ENCODE data around the gene SLC25A46. TPM values are rescaled to one million over a fixed set of nuclear protein-coding genes. Genes with fewer than 3 reads are reported as not detected.

The SLC25A46 gene
- total and polyA plus RNA-seq, 2 experiments from 2014 or later = 14.1 to 33.1 TPM

DNA sequence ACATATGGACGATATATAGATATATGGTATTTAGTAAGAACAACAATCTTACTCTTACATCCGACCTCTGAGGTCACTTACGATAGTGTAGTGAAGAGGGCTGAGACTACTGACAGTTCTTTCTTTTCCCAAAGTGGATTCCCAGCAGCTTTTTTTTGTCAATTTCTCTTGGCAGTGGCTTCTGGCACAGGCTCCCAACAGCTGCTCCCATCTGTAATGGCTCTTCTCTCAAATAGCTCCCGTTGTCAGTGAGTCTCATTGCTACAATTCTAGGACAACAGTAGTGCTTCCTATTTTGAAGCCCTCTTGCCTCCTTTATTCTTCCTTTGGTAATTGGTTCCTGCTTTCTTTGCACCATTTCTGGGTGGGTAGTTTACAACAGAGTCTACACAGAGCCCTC lies 68.4 kb downstream of the SLC25A46 start:
- Histone ChIP-seq H3K4me3 (no peak overlapping the region), H3K27me3 (ENCODE audit: insufficient read depth) (no peaks in the 10 kb centered on the region)

More for the DNA sequence above, 68.4 kb downstream of the SLC25A46 start:
- Mint-ChIP-seq H3K36me3 (ENCODE audit: low read depth) (no peaks in the 10 kb centered on the region), H3K27me3 (ENCODE audit: insufficient read depth, low read depth, poor library complexity) (peaks cover 4% of the 10 kb centered on the region), H3K4me3 (no peak overlapping the region), H3K9me3 (peaks cover 6% of the 10 kb centered on the region; the same call in 2 of the 3 replicates), H3K27ac (no peak overlapping the region), H3K4me1 (no peaks in the 10 kb centered on the region)
- DNase-seq (ENCODE audit: low spot score) (no peak), ATAC-seq (no peak)
- Histone ChIP-seq H3K36me3 (ENCODE audit: insufficient read depth) (no peaks in the 10 kb centered on the region), H3K4me1 (ENCODE audit: insufficient read depth) (no peaks in the 10 kb centered on the region), H3F3A (replicated peaks; ENCODE audit: low read depth) (no peaks in the 10 kb centered on the region), H2AFZ (no peak overlapping the region), H3K4me2 (no peak overlapping the region), H3K79me2 (replicated peaks; ENCODE audit: insufficient read depth) (no peaks in the 10 kb centered on the region), H4K20me1 (replicated peaks; ENCODE audit: insufficient read depth) (no peaks in the 10 kb centered on the region), H3K9me2 (ENCODE audit: insufficient read depth) (0 out of 2 replicates have a peak, but pooled peaks cover 5% of the 10 kb centered on the region), H3K27ac (ENCODE audit: low read depth) (no peak overlapping the region)
- TF ChIP-seq NANOG (IDR thresholded peaks at IDR 0.05; ENCODE audit: borderline replicate concordance) (no peak), JUNB (IDR thresholded peaks at IDR 0.05; ENCODE audit: unreplicated experiment) (no peak), ZNF331 (CRISPR knock-in tag; IDR thresholded peaks at IDR 0.05; ENCODE audit: low read depth) (no peak), CREB1 (CRISPR knock-in tag; IDR thresholded peaks at IDR 0.05; ENCODE audit: low read depth) (no peak), EZH2phosphoT487 (IDR thresholded peaks at IDR 0.05; ENCODE audit: unreplicated experiment) (no peak), EZH2 (IDR thresholded peaks at IDR 0.05; ENCODE audit: low read depth, unreplicated experiment) (no peak)
- TF ChIP-seq, protein P1, sequence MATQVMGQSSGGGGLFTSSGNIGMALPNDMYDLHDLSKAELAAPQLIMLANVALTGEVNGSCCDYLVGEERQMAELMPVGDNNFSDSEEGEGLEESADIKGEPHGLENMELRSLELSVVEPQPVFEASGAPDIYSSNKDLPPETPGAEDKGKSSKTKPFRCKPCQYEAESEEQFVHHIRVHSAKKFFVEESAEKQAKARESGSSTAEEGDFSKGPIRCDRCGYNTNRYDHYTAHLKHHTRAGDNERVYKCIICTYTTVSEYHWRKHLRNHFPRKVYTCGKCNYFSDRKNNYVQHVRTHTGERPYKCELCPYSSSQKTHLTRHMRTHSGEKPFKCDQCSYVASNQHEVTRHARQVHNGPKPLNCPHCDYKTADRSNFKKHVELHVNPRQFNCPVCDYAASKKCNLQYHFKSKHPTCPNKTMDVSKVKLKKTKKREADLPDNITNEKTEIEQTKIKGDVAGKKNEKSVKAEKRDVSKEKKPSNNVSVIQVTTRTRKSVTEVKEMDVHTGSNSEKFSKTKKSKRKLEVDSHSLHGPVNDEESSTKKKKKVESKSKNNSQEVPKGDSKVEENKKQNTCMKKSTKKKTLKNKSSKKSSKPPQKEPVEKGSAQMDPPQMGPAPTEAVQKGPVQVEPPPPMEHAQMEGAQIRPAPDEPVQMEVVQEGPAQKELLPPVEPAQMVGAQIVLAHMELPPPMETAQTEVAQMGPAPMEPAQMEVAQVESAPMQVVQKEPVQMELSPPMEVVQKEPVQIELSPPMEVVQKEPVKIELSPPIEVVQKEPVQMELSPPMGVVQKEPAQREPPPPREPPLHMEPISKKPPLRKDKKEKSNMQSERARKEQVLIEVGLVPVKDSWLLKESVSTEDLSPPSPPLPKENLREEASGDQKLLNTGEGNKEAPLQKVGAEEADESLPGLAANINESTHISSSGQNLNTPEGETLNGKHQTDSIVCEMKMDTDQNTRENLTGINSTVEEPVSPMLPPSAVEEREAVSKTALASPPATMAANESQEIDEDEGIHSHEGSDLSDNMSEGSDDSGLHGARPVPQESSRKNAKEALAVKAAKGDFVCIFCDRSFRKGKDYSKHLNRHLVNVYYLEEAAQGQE (IDR thresholded peaks at IDR 0.05; ENCODE audit: unreplicated experiment) = no peak
- TF ChIP-seq, protein P2, sequence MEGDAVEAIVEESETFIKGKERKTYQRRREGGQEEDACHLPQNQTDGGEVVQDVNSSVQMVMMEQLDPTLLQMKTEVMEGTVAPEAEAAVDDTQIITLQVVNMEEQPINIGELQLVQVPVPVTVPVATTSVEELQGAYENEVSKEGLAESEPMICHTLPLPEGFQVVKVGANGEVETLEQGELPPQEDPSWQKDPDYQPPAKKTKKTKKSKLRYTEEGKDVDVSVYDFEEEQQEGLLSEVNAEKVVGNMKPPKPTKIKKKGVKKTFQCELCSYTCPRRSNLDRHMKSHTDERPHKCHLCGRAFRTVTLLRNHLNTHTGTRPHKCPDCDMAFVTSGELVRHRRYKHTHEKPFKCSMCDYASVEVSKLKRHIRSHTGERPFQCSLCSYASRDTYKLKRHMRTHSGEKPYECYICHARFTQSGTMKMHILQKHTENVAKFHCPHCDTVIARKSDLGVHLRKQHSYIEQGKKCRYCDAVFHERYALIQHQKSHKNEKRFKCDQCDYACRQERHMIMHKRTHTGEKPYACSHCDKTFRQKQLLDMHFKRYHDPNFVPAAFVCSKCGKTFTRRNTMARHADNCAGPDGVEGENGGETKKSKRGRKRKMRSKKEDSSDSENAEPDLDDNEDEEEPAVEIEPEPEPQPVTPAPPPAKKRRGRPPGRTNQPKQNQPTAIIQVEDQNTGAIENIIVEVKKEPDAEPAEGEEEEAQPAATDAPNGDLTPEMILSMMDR (conservative IDR thresholded peaks at IDR 0.05; ENCODE audit: low read depth in 2 of 2) = no peak
- TF ChIP-seq, protein P3, sequence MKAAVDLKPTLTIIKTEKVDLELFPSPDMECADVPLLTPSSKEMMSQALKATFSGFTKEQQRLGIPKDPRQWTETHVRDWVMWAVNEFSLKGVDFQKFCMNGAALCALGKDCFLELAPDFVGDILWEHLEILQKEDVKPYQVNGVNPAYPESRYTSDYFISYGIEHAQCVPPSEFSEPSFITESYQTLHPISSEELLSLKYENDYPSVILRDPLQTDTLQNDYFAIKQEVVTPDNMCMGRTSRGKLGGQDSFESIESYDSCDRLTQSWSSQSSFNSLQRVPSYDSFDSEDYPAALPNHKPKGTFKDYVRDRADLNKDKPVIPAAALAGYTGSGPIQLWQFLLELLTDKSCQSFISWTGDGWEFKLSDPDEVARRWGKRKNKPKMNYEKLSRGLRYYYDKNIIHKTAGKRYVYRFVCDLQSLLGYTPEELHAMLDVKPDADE (IDR thresholded peaks at IDR 0.05) = no peak
